Activated CD4-positive, alpha-beta T cell treated with anti-CD3 and anti-CD28 coated beads, Interleukin-10, Interleukin-2, amounts not matched to agents 100 ng/mL and 50 ng/mL, durations not matched to agents 16 hours and 8 hours (primary cell): Measurements from ENCODE around the gene CCT7.

ENCODE experiments used
- DNase-seq: peaks from one replicate; pipeline ENCODE4 v3.0.0-alpha.2; 2020

Gene CCT7

GRCh38 chr2:73269686-73270465, 35.8 kb downstream of the CCT7 start:
- DNase-seq: no peak

- DNase-seq: no peak
These were observed 38.2 kb downstream of the CCT7 start for GRCh38 chr2:73272270-73272669.

GRCh38 chr2:73279852-73280251, 45.7 kb downstream of the CCT7 start:
- DNase-seq: no peak

- DNase-seq: no peak
These were observed 47.1 kb downstream of the CCT7 start for GRCh38 chr2:73281244-73281643.

- DNase-seq: no peak
These were observed 48.9 kb downstream of the CCT7 start for GRCh38 chr2:73282924-73283544.

GRCh38 chr2:73283545-73284295, 49.6 kb downstream of the CCT7 start:
- DNase-seq: peak; percentile 33

- peak; percentile 89 for DNase-seq
These were observed 50.4 kb downstream of the CCT7 start, which contains the start of gene FBXO41 for GRCh38 chr2:73284296-73285158. FBXO41 (minus strand) TSS chr2:73284478; CDS start chr2:73269630, 14,848 bp downstream.

GRCh38 chr2:73285159-73285739, 51.1 kb downstream of the CCT7 start:
- peak; percentile 45 for DNase-seq

GRCh38 chr2:73286134-73286655, 52.1 kb downstream of the CCT7 start:
- no peak for DNase-seq

- no peak for DNase-seq
These were observed 55.2 kb downstream of the CCT7 start for GRCh38 chr2:73289304-73289703.

- DNase-seq: peak; percentile 73
These were observed 56.1 kb downstream of the CCT7 start for GRCh38 chr2:73290049-73290839.

GRCh38 chr2:73291093-73291460, 57.0 kb downstream of the CCT7 start:
- peak; percentile 52 for DNase-seq

- no peak for DNase-seq
These were observed 57.6 kb downstream of the CCT7 start for GRCh38 chr2:73291461-73292315.

- DNase-seq: no peak
These were observed 58.3 kb downstream of the CCT7 start for GRCh38 chr2:73292316-73292905.

- DNase-seq: no peak
These were observed 58.9 kb downstream of the CCT7 start for GRCh38 chr2:73292906-73293533.

GRCh38 chr2:73293534-73294171, 59.5 kb downstream of the CCT7 start, which contains the start of gene EGR4:
EGR4 (minus strand) TSS chr2:73293548; CDS start chr2:73293317, 231 bp downstream.
- DNase-seq: peak; percentile 94

GRCh38 chr2:73294239-73294638, 60.1 kb downstream of the CCT7 start:
- no peak for DNase-seq

GRCh38 chr2:73295751-73296400, 61.8 kb downstream of the CCT7 start:
- DNase-seq: no peak
